HG03175 (cell line): ENCODE data around the gene ERLEC1.
A peak's percentile ranks its signal among the peaks of the same experiment; 100 is the strongest.

Experiments
- ATAC-seq: cut with Tn5 transposase; IDR thresholded peaks from one replicate; pipeline ENCODE4 v1.9.1; 2021; ENCODE audit warnings: mild to moderate bottlenecking, moderate library complexity; ENCODE audit not compliant: unreplicated experiment

Gene ERLEC1

GRCh38 chr2:53782676-53783075 lies 4.2 kb upstream of the ERLEC1 start:
- no peak for ATAC-seq

- no peak for ATAC-seq
Measured at GRCh38 chr2:53784436-53784835, 2.4 kb upstream of the ERLEC1 start.

- no peak for ATAC-seq
Measured at GRCh38 chr2:53785366-53785765, 1.5 kb upstream of the ERLEC1 start.

GRCh38 chr2:53786352-53786704 lies 516 bp upstream of the ERLEC1 start:
- peak; percentile 14 for ATAC-seq

GRCh38 chr2:53787614-53788289 lies 908 bp downstream of the ERLEC1 start:
- ATAC-seq, result peak; percentile 1

GRCh38 chr2:53793261-53793660 lies 6.4 kb downstream of the ERLEC1 start:
- ATAC-seq, result no peak

GRCh38 chr2:53793821-53794220 lies 7.0 kb downstream of the ERLEC1 start:
- ATAC-seq, result no peak

- no peak for ATAC-seq
Measured at GRCh38 chr2:53801547-53801946, 14.7 kb downstream of the ERLEC1 start.

GRCh38 chr2:53802617-53803151 lies 15.8 kb downstream of the ERLEC1 start:
- ATAC-seq, result no peak

GRCh38 chr2:53811601-53812000 lies 24.8 kb downstream of the ERLEC1 start:
- no peak for ATAC-seq

- no peak for ATAC-seq
Measured at GRCh38 chr2:53813151-53813550, 26.3 kb downstream of the ERLEC1 start.

- no peak for ATAC-seq
Measured at GRCh38 chr2:53818854-53819435, 32.1 kb downstream of the ERLEC1 start.

- ATAC-seq, result no peak
Measured at GRCh38 chr2:53819634-53820033, 32.8 kb downstream of the ERLEC1 start.

- no peak for ATAC-seq
Measured at GRCh38 chr2:53820048-53820447, 33.2 kb downstream of the ERLEC1 start.

GRCh38 chr2:53820711-53821110 lies 33.9 kb downstream of the ERLEC1 start:
- ATAC-seq, result no peak

GRCh38 chr2:53821810-53822209 lies 35.0 kb downstream of the ERLEC1 start:
- no peak for ATAC-seq

GRCh38 chr2:53823639-53824038 lies 36.8 kb downstream of the ERLEC1 start:
- peak; percentile 64 for ATAC-seq

- ATAC-seq, result no peak
Measured at GRCh38 chr2:53826030-53826410, 39.2 kb downstream of the ERLEC1 start.

- no peak for ATAC-seq
Measured at GRCh38 chr2:53826587-53827397, 39.9 kb downstream of the ERLEC1 start.

- ATAC-seq, result no peak
Measured at GRCh38 chr2:53827398-53828175, 40.7 kb downstream of the ERLEC1 start.

GRCh38 chr2:53828331-53828730 lies 41.5 kb downstream of the ERLEC1 start:
- ATAC-seq, result no peak
